SK-N-SH treated with all-trans-retinoic acid at 6 μM for 48 hours (cell line): ENCODE results near the gene CNTNAP3B.
"Not testable (repeated sequence)": the region's sequence is repeated elsewhere in the genome, so short reads cannot be mapped to it uniquely, and the experiment has no call there.

ENCODE experiments used
- RARB ChIP-seq: fragments of 250-450 bp; sonication (Bioruptor Pico); IDR thresholded peaks from 2 replicates; pipeline ENCODE4 v1.8.0; 2021; ENCODE audit warnings: mild to moderate bottlenecking, moderate library complexity
- TCF4 ChIP-seq: fragments of 250-450 bp; sonication (Bioruptor Pico); IDR thresholded peaks from 2 replicates; pipeline ENCODE4 v1.8.0; 2021; ENCODE audit warnings: mild to moderate bottlenecking, moderate library complexity, borderline replicate concordance
- ZC3H10 ChIP-seq: fragments of 250-450 bp; sonication (Bioruptor Pico); IDR thresholded peaks from 2 replicates; pipeline ENCODE4 v1.5.1; 2021; ENCODE audit warnings: mild to moderate bottlenecking, moderate library complexity
- ZFP30 ChIP-seq: fragments of 450-650 bp; formaldehyde crosslinking; IDR thresholded peaks from 2 replicates; pipeline ENCODE4 v1.5.0; 2022; ENCODE audit warnings: mild to moderate bottlenecking, moderate library complexity
- ZNF8 ChIP-seq: fragments of 450-650 bp; formaldehyde crosslinking; IDR thresholded peaks from 2 replicates; pipeline ENCODE4 v1.5.0; 2020; ENCODE audit warnings: mild to moderate bottlenecking, moderate library complexity
- TF ChIP-seq, protein P1 (sequence below): fragments of 250-450 bp; sonication (Bioruptor Pico); IDR thresholded peaks from 2 replicates; pipeline ENCODE4 v1.5.1; 2021; ENCODE audit warnings: mild to moderate bottlenecking, moderate library complexity

DNA sequence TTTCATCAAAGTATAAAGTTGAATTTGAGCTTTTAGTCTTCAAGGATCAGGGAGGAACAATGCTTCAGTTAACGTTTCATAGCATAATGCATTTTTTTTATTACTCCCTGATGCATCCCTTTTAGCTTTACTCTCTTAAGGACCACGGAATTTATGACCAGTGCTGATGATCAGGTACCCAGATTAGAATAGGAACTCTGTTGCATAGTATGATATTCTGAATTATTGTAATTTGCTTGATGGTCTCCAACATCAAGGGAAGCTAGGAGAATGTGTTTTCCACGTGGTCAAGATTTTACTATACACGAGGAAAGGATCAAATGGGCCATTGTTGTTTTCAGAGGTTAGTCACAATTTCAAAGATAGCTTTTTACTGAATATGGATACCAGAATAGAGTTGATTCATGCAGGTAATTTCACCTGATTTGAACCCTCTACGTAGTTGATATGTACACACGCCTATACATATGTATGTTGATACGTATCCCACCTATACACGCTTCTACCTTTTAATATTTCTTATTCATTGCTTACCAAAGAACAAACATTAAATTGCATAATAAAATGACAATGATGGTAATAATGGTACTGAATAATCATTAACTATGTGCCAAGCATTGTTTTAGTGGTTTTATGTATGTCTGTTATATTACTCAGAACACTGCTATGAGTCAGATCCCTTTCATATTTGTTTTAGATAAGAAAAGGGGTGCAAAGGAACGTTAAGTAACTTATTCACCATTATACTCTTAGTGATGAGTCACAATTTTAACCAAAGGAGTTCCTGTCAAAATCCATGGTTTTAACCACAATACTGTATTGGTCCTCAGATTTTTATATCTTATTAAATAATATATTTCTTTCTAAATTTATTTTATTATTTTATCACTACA is 277.1 kb downstream of the CNTNAP3B start:
- not testable (repeated sequence) for TF ChIP-seq ZFP30, ZC3H10, RARB, ZNF8, TCF4 (CRISPR knock-in tag)
- TF ChIP-seq, protein P1, sequence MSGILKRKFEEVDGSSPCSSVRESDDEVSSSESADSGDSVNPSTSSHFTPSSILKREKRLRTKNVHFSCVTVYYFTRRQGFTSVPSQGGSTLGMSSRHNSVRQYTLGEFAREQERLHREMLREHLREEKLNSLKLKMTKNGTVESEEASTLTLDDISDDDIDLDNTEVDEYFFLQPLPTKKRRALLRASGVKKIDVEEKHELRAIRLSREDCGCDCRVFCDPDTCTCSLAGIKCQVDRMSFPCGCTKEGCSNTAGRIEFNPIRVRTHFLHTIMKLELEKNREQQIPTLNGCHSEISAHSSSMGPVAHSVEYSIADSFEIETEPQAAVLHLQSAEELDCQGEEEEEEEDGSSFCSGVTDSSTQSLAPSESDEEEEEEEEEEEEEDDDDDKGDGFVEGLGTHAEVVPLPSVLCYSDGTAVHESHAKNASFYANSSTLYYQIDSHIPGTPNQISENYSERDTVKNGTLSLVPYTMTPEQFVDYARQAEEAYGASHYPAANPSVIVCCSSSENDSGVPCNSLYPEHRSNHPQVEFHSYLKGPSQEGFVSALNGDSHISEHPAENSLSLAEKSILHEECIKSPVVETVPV: not testable (repeated sequence)
